ENCODE results near the gene KIF17.
"Not testable (repeated sequence)": the region's sequence is repeated elsewhere in the genome, so short reads cannot be mapped to it uniquely, and the experiment has no call there.

The KIF17 gene

DNA sequence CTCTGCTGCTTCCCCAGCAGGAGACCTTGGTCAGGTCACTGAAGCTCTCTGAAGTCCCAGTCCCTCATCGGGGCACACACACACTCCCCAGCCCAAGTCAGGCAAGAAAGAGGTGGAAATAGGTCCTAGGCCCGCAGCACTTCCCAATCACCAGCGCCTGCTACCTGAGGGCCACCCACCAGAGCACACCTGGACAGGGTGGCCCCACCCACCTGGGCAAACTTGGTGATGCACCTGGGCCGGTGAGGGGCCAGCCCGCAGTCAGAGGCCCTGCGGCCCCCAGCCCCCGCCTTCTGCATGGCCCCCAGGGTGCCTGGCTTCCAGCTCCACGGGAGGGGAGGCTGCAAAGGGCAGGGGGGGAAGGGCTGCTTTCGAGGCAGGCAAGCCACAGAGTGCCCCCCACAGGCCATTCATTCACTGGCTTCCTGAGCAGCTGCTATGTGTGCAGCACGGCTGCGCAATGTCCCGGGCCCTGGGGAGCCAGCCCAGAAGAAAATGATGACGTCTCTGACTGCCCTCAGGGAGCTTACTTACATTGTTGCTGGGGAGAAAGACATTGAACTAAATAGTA lies 10.0 kb upstream of the KIF17 start:
- DNase-seq (ENCODE audit: low spot score) = no peak

DNA sequence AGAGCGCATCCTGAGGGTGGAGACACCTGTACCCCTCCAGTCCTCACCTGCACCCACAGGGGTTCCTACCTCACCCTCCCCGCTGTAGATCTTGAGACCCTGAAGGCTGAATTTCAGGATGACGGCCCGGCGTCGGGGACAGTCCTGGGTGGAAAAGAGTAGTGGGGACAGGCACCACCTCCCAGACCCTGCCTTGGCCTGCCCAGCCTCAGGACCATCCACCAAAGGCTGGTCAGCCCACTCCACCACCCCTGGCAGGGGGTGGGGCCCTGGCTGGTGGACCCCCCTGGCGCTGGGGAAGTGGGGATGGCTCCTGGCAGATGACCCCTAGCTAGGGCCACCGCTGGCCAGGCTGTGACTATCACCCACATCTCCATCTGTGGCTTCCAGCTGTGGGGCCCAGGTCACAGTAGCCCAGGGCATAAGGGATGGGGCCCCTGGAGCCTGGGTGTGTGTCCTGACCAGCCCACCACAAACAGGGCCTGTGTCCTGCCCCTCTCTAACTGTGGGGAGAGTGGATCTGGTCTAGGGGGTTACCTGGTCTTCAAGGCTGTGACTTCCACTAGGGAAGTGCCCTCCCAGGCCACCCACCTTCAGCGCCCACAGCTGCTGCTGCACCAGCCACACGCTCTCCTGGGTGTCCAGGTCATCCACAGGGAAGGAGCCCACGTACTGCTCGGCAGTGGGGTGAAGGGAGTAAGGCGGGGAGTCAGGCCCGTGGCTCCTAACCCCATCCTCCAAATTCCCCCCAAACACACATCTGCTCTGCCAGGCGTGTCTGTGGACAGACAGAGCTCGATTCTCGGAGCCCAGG lies 9.3 kb upstream of the KIF17 start:
- DNase-seq (ENCODE audit: low spot score) = no peak

DNA sequence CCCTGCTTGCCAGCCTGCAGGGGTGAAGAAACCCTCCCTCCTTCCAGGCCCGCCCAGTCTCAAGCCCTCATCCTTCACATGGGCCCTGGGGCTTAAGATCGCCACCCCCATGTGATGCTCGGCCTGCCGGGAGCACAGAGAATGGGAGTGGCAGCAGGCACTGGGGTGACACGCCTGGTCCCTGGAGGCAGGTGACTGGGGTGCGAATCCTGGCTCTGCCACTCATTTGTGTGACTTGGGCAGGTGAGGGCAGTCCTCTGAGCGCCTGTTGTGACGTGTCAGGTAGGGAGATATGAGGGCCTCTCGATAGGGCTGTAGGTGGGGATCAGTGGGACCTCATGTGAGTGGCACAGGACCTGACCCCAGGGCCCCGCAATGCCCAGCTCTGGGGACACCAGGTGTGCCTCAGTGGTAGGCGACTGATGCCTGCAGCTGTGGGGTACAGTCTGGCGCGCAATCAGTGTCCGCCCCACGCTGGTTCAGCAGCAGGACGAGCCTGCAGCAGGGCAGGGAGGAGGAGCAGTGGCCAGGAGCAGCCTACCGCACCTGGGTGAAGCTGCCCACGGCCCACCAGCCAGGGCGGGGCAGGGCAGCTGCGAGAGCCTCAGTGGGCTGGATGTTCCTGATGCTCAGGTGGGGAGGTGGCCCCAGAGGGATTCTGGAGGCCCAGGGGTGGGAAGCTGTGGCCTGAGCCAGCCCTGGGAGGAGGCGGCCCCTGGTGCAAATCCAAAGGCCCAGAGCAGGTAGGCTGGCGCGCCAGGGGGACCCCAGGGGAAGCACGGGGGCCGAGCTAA lies 8.5 kb upstream of the KIF17 start:
- no peak for DNase-seq (ENCODE audit: low spot score)

DNA sequence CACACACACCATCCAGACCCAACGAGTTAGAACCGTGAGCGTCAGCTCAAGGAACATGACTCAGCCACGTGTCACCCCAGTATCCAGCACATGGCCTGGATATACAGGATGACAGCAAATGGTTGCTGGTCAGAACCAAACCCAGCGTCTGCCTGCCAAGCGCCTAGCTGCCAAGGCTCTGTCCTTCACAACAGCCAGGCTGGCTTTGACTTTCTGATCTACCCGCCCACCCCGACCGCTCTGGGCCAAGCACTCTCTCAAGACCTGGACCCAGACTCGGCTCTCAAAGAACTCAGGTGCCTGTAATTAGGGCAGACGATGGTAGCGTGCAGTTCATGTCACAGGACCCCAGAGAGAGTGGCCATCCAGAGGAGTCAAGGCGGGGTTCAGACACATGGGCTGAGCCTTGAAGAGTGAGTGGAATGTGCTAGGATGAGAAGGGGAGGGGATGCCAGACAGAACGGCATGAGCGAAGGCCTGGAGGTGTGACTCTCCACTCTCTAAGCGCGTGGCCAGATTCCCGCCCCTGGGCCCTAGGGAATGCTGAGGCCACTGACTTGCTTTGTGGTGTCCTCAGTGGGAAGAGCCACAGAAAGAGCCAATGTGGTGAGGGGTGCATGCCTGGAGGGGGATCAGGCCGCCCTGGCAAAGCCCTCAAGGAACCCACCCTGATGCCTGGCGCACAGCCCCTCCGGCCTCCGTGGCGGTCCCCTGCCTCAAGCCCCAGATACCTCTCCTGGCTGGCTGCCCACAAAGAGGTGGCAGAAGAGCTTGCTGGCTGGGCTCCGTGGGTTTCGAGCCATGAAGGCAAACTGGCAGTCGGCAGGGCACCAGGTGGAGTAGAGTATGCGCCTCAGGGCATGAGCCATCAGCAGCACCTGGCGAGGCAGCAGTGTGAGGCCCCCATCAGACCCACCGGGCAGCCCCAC lies 7.6 kb upstream of the KIF17 start:
- no peak for DNase-seq (ENCODE audit: low spot score)

DNA sequence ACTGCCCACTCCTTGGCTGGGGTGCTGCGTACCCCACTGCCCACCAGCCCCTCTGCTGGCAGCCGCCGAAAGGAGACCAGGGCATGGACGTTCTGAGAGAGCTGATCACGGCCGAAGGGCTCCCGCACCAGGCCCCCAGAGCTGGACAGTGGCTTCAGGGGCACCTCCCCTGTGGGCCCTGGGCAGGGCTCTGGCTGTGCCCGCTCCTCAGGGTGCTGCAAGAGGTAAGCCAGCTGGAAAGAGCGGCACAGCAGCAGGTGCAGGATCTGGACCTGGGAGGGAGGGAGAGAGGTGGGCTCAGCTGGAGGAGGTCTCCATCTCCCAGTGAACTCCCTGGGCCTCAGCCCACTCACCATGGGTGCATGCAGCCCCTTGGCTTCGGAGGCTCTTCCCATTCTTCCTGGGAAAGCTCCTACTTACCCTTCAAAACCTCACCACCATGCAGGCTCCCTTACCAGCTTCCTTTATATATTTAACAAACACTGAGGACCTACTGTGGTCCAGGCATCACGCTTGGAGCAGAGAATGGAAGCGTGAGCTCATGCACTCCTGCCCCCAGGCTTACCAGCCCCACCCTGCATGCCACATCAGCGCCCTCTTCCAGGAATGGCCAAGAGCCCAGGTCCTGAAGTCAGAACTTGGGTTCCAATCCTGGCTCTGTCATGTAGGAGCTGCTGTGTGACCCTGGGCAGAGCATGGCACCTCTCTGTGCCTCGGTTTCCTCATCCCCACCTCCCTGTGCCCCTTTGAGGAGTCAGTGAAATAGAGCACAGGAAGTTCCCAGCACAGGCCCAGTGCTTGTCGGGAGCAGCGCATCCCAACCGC lies 6.8 kb upstream of the KIF17 start:
- no peak for DNase-seq (ENCODE audit: low spot score)

DNA sequence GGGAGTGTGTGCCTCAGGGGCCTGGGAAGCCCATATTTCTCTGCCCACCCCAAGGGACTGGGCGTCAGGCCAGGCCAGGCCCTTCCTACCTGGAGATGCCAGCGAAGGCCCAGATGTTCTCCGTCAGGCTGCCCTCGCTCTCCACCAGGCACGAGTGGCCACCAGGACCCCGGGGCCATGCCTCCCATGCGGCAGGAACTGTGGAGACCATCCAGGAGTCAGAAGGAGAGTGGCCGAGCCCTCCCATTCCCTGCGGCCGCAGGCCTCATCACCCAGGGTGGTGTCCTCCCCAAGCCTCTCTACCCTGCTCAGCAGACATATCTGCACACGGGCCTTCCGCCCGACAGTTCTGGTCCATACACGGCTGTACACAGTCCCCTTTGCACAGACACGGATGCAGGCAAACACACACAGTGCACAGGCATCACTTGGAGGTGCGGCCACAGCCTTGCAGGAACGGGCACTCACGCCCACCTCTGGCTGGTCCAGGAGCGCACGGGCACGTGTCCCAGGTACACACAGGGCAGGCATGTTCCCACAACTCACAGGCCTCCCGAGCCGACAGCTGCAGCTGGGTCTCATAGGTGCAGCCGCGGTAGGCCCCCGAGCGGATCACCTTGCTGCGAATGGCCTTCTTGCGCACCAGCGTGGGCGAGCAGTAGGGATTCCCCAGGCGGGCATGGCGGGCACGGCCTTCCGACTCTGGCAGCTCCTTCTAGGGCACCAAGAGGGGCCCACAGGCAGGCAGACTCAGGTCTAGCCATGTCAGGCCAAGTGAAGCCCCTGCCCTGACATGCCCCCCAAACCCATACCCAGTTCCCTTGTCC lies 5.9 kb upstream of the KIF17 start:
- DNase-seq (ENCODE audit: low spot score) = no peak

DNA sequence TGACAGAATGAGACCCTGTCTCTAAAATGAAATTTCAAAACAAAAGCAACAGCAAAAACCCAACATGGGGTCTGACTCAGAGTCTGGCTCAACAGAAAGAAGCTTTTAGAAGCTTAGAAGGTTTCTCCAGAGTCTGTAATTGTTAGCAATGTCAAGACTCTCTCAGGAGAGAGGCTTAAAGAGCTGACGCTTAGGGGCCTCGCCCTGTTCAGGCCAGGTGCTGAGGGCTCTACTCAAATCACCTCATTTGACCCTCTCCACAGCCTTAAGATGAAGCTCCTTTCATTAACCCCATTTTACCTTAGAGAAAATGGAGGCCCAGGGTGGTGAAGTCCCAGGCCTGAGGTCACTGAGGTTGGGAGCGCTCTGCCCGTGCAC lies 5.3 kb upstream of the KIF17 start:
- no peak for DNase-seq (ENCODE audit: low spot score)

DNA sequence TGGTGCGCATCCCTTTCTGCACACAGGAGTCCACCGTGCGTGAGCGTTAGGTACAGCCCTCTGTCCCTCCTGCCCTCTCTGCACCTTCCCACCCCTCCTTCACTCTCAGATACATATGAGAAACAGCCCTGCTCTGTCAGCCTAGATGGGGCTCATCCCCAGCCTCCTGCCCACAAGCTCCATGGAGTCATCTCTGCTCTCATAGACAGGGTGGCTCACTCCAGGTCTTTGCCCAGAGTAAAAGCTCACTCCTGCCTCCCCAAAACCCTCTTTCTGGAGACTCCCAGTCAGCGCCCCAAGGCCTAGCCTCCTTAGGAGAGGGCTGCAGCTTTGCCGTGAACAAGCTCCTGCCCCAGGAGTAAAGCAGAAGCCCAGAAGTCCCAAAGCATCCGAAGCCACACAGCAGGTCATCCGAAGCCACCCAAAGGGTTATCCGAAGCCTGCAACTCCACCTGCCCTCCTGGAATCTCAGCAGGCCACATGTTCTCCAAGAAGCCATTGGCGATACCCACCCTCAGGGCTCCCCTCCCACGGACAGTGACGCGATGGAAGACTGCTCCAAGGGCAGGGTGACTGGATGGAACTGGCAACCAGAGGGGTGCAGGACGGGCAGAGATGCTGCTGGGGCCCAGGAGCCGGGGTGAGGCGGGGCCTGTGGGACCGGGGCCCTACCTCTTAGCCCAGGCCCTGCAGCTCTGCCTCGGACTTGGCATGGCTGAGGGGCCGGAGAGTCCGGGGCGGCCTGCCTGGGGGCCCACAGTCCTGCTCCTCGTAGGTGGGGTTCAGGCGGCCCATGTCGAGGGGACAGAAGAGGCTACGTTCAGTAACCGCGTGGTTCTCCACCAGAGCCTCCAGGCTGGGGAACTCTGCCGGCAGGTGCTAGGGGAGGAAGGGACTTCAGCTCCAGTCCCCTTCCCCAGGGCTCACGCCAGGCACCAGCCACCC lies 3.6 kb upstream of the KIF17 start:
- no peak for DNase-seq (ENCODE audit: low spot score)

DNA sequence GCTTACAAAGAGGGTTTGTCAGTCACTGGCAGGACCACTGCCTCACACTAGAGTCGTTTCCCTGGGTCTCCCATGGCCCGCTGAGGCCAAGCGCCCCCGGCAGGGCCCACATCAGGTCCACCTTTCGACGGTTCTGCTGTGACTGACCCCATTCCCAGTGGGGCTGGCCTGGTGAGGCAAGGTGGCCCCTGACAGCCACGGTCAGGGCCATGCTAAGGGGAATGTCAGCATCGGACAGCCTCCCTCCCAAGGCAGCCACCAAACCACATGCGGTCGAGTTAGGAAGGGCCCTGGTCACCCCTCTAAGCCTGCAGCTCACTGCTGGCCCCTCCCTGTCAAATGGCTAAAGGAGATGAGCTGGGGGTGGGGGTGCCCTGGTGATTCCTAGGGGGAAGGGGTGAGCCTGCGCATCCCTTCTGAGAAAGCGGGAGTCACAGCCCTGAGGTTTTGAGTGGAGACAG lies 2.9 kb upstream of the KIF17 start:
- no peak for DNase-seq (ENCODE audit: low spot score)

DNA sequence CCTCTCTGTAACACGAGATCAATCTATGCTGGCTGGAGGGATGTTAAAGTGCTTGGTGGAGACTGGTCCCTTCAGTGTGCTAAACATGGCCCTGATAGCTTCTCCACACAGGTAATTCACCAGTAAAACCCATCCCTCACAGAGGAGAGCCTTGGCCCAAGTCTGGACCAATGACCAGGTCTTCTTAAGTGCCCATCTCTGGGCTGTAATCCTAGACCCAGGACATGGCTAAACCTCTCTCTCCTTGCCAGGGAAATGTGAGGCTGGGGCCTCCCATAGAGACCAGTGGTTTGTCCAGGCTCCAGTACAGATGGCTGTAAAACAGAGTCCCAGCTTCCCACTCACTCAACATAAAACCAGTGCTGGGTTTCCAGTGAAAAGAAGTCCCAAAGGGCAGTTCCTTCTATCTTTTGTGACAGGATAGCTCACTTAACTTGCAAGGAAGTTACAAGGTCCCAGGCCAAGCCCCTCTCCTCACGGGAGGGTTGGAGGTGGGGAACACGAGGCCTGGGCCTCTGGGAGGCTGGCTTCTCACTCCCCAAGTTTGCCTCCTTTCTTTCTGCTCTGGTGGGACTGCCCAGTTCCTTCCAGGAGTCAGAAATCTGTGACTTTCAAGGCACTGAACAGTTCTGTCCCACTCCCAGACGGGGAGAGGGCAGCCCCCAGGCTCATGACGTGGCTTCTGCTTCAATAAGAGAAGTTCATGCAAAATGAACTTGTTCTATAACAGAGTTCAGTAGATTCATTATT lies 2.2 kb upstream of the KIF17 start:
- DNase-seq (ENCODE audit: low spot score) = no peak

DNA sequence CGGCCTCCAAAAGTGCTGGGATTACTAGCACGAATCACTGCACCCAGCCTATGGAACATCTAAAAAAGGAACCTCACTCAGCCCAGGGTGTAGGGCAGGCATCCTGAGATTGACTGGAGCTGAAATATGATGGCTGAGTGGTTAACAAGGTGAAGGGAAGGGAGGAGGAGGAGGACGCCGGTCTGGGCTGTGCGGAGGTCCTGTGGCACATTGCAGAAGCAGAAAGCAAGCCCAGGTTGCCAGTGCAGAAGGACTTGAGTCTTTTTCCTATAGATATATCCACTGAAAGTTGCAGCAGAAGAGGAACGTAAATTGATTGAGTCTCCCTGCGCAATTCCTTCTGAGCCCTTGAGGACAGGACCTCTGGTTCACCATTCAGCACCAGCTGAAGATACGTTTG lies 1.5 kb upstream of the KIF17 start:
- no peak for DNase-seq (ENCODE audit: low spot score)

DNA sequence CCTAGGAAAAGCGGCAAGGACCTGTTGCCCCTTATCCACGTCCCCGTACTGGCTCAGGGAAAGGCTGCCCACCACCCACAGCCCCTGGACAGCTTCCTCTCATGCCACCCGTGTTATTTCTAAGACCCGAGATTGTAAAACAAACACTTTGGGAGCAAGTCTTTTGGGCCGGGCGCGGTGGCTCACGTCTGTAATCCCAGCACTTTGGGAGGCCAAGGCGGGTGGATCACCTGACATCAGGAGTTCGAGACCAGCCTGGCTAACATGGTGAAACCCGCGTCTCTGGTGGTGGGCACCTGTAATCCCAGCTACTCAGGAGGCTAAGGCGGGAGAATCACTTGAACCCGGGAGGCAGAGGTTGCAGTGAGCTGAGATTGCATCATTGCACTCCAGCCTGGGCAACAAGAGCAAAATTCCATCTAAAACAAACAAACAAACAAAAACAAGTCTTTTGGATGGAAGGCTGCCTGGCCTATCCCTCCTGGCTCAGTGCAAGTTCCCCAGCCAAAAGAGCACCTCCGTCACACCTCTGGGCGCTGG lies 606 bp upstream of the KIF17 start:
- DNase-seq (ENCODE audit: low spot score) = not testable (repeated sequence)

DNA sequence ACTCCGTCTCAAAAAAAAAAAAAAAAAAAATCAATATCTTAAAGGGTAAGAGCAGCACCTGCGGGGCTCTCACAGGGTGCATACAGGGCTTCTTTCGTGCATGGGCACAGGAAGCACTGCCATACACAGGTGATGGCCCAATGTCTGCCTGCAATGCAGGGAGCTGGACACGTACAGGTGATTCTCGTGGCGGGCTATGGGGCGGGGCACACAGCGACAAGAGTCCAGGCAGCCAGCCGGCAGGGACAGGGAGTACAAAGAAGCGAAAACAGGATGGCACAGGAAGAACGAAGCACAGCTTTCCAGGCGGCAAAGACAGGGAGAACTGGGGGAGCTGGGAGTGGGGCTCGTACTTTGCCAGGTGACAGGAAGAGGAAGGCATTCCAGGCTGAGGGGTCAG lies 1.6 kb downstream of the KIF17 start:
- DNase-seq (ENCODE audit: low spot score) = no peak

DNA sequence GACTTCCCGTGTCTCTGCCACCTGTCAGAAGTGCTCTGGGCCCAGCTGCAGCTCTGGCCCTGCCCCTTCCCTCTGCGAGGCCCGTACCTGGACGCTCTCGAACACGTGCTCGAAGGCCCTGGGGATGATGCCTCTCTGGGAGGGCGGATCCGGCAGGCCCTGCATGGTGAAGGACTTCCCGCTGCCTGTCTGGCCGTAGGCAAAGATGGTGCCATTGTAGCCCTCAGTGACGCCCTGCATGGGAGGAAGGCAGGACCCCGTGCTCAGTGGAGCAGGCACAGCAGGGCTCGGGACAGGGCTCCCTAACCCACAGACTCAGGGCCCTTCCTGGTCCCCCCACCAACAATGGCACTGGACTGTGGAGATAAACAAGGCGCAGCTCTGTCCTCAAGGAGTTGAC lies 2.4 kb downstream of the KIF17 start:
- DNase-seq (ENCODE audit: low spot score) = no peak

DNA sequence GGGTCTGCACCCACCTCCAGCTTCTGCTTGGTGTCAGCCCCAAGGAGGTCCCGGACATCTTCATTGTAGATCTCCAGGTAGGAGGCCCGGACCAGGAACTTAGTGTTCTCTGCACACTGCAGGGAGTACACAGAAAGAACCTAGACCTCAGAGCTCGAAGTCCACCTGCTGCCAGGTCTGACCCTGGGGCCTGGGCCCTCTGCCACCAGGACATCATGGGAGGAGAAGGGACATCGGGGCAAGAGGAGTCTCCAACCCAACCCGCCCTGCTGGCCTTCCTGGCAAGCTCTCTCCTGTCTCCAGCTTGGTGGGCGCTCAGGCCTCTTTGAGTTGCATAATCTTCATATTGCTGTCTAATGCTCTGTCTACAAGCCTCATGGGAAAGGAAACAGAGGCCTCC lies 4.4 kb downstream of the KIF17 start:
- no peak for DNase-seq (ENCODE audit: low spot score)

DNA sequence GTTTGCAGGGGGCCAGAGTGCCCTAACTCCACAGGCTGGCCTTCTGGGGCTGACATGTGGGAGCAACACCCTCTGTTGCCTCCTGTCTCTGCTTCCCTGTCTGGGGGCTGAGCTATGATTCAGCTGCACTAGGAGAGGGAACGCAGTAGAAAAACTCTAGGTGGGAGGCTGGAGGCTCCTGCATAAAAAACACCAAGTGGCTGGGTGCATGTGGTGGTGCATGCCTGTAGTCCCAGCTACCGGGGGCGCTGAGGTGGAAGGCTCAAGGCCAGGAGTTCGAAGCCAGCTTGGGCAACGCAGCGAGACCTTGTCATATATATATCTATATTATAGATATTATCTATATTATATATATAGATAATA lies 5.6 kb downstream of the KIF17 start:
- DNase-seq (ENCODE audit: low spot score) = no peak

DNA sequence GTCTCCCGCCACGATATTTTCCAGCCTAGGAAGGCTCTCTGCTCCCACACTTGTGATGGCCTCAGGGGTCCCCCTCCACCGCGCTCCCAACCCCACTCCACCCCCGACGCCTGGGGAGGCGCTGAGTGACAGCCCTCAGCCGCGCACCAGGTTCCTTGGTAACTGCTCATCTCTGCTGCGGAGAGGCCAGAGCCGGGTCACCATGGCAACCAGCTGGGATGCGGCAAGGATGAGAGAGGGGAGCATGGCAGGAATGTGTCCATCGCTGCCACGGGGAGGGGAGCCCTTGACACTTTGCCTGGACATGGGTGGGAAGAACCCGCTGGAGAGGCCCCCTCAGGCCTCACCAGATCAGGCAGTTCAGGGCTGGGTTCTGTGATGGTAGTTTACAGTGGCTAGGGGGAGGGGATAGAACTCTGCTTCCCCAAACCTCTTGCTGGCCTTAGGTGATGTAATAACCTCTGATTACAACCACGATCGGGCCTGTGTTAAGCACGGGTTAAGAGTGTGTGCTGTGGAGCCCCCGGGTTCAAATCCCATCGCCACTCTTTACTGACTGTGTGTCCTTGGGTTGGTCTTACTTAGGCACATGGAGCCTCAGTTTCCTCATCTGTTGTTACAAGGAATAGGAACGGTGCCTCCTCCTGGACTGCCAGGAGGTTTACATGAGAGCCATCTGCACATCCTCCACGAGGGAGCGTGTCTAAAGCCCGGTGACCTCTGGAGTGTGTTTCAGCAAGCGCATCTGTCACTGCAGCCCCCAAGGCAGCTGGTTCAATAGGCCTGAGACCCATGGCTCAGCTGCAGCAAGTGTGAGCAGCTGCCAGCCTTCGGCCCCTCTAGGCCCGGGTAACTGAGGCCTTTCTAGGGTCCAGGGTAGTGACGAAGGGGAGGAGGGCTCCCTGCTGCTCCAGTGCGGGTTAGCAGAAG lies 6.3 kb downstream of the KIF17 start:
- no peak for DNase-seq (ENCODE audit: low spot score)
